ENCODE data around the gene TRMT112.

DNA sequence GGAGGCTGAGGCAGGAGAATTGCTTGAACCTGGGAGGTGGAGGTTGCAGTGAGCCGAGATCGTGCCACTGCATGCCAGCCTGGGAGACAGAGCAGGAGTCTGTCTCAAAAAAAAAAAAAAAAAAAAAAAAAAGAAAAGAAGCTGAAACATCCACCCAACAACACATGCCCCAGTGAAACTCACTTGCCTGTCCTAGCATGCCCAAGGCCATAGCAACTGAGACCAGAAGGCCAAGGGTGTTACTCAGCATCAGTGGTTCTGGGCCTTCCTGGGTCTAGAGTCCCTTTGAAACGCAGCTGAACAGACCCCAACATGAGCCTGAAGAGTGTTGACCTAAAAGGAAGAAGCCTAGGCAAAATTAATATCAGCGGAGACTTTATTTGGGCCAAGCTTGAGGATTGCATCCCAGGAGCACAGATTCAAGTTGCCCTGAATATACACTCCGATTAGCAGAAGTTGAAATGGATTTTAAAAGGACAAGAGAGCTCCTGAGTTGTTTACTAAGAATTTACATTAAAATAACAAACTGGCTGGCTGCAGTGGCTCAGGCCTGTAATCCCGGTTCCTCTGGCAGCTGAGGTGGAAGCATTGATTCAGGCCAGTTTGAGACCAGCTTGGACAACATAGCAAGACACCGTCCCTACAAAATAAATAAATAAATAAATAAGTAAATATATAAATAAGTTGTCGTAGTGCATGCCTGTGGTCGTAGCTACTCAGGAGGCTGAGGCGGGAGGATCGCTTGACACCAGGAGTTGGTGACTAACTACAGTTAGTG, 7.5 kb upstream of the TRMT112 start:
- TF ChIP-seq, protein P1, sequence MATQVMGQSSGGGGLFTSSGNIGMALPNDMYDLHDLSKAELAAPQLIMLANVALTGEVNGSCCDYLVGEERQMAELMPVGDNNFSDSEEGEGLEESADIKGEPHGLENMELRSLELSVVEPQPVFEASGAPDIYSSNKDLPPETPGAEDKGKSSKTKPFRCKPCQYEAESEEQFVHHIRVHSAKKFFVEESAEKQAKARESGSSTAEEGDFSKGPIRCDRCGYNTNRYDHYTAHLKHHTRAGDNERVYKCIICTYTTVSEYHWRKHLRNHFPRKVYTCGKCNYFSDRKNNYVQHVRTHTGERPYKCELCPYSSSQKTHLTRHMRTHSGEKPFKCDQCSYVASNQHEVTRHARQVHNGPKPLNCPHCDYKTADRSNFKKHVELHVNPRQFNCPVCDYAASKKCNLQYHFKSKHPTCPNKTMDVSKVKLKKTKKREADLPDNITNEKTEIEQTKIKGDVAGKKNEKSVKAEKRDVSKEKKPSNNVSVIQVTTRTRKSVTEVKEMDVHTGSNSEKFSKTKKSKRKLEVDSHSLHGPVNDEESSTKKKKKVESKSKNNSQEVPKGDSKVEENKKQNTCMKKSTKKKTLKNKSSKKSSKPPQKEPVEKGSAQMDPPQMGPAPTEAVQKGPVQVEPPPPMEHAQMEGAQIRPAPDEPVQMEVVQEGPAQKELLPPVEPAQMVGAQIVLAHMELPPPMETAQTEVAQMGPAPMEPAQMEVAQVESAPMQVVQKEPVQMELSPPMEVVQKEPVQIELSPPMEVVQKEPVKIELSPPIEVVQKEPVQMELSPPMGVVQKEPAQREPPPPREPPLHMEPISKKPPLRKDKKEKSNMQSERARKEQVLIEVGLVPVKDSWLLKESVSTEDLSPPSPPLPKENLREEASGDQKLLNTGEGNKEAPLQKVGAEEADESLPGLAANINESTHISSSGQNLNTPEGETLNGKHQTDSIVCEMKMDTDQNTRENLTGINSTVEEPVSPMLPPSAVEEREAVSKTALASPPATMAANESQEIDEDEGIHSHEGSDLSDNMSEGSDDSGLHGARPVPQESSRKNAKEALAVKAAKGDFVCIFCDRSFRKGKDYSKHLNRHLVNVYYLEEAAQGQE (IDR thresholded peaks at IDR 0.05; ENCODE audit: insufficient read depth in 1 of 2, low read depth in 2 of 2, low read length in 1 of 2) = no peak
- TF ChIP-seq, protein P2, sequence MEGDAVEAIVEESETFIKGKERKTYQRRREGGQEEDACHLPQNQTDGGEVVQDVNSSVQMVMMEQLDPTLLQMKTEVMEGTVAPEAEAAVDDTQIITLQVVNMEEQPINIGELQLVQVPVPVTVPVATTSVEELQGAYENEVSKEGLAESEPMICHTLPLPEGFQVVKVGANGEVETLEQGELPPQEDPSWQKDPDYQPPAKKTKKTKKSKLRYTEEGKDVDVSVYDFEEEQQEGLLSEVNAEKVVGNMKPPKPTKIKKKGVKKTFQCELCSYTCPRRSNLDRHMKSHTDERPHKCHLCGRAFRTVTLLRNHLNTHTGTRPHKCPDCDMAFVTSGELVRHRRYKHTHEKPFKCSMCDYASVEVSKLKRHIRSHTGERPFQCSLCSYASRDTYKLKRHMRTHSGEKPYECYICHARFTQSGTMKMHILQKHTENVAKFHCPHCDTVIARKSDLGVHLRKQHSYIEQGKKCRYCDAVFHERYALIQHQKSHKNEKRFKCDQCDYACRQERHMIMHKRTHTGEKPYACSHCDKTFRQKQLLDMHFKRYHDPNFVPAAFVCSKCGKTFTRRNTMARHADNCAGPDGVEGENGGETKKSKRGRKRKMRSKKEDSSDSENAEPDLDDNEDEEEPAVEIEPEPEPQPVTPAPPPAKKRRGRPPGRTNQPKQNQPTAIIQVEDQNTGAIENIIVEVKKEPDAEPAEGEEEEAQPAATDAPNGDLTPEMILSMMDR (IDR thresholded peaks at IDR 0.05) = no peak
- TF ChIP-seq SIN3A (IDR thresholded peaks at IDR 0.05; ENCODE audit: borderline replicate concordance, insufficient read depth, low read depth, low read length) (no peak), POLR2AphosphoS5 (IDR thresholded peaks at IDR 0.05; ENCODE audit: low read depth, low read length) (no peak), TCF7L2 (IDR thresholded peaks at IDR 0.05; ENCODE audit: low read depth, low read length) (no peak)
